IMR-90 (cell line): ENCODE results near the gene ARSB. TPM values are rescaled to one million over a fixed set of nuclear protein-coding genes. Genes with fewer than 3 reads are reported as not detected.
A peak's percentile ranks its signal among the peaks of the same experiment; 100 is the strongest.

ENCODE experiments used
- ATAC-seq: fragments of 200-7000 bp; cut with Tn5 transposase; 2 replicates; pipeline ENCODE4 v1.9.1; 2020; ENCODE audit warnings: low read depth, mild to moderate bottlenecking, moderate library complexity
- BruUV-seq: library from RNA; stranded (reverse); fragments of 400-500 nt; replicated peaks from 2 replicates; lab custom pipeline; 2021; lab: Mats Ljungman, UMichigan
- CTCF ChIA-PET: fragments of 300-600 bp; formaldehyde crosslinking; extraction: SDS; loops from one replicate; lab custom pipeline; 2021; ENCODE audit warnings: antibody characterized with exemption; lab: Yijun Ruan, JAX
- POLR2A ChIA-PET: fragments of 300-600 bp; sonication (Branson Sonifier 250); formaldehyde crosslinking; loops from one replicate; lab custom pipeline; 2022; ENCODE audit warnings: antibody characterized with exemption; ENCODE audit not compliant: unreplicated experiment; lab: Charles Lee
- DNase-seq: peaks from one replicate; pipeline ENCODE4 v3.0.0; 2013
- H2AFZ ChIP-seq: replicated peaks from 2 replicates; pipeline ENCODE3; 2013; ENCODE audit warnings: low read length, mild to moderate bottlenecking; ENCODE audit not compliant: poor library complexity
- H2AK5ac ChIP-seq: 2 replicates; pipeline ENCODE4 v1.6.1; 2013; ENCODE audit warnings: low read depth, low read length, inconsistent platforms
- H2AK9ac ChIP-seq: replicated peaks from 2 replicates; pipeline ENCODE3; 2013; ENCODE audit warnings: mild to moderate bottlenecking, low read depth, low read length, moderate library complexity; ENCODE audit not compliant: poor library complexity
- H2BK120ac ChIP-seq: 2 replicates; pipeline ENCODE4 v1.6.1; 2013; ENCODE audit warnings: low read depth, low read length, inconsistent platforms
- H2BK15ac ChIP-seq: 3 replicates; pipeline ENCODE4 v1.6.1; 2013; ENCODE audit warnings: low read depth, low read length, inconsistent platforms
- H2BK20ac ChIP-seq: 2 replicates; pipeline ENCODE4 v1.6.1; 2013; ENCODE audit warnings: low read depth, mild to moderate bottlenecking, inconsistent platforms, low read length, moderate library complexity
- H2BK5ac ChIP-seq: 2 replicates; pipeline ENCODE4 v1.6.1; 2013; ENCODE audit warnings: mild to moderate bottlenecking, low read depth, low read length, inconsistent platforms; ENCODE audit not compliant: poor library complexity, severe bottlenecking
- H3K14ac ChIP-seq: replicated peaks from 2 replicates; pipeline ENCODE4 v1.6.1; 2013; ENCODE audit warnings: low read depth, low read length, inconsistent platforms
- H3K18ac ChIP-seq: 2 replicates; pipeline ENCODE4 v1.6.1; 2013; ENCODE audit warnings: low read depth, low read length, control low read depth
- H3K23ac ChIP-seq: 2 replicates; pipeline ENCODE4 v1.6.1; 2013; ENCODE audit warnings: low read depth, low read length, inconsistent platforms
- H3K27ac ChIP-seq: 2 replicates; pipeline ENCODE4 v1.5.1; 2013; ENCODE audit warnings: mild to moderate bottlenecking, control low read depth, low read length; ENCODE audit not compliant: insufficient read depth
- H3K27me3 ChIP-seq: 2 replicates; pipeline ENCODE4 v1.6.1; 2013; ENCODE audit warnings: low read length; ENCODE audit not compliant: control insufficient read depth, insufficient read depth
- H3K36me3 ChIP-seq: 2 replicates; pipeline ENCODE4 v1.6.1; 2013; ENCODE audit warnings: low read length, mixed read lengths; ENCODE audit not compliant: control insufficient read depth, insufficient read depth
- H3K4ac ChIP-seq: 2 replicates; pipeline ENCODE4 v1.6.1; 2013; ENCODE audit warnings: low read depth, low read length, inconsistent platforms
- H3K4me1 ChIP-seq: 2 replicates; pipeline ENCODE4 v1.6.1; 2013; ENCODE audit warnings: low read length, mixed read lengths; ENCODE audit not compliant: control insufficient read depth, insufficient read depth
- H3K4me2 ChIP-seq: 2 replicates; pipeline ENCODE4 v1.6.1; 2013; ENCODE audit warnings: low read depth, mild to moderate bottlenecking, control low read depth, low read length, moderate library complexity
- H3K4me3 ChIP-seq: 2 replicates; pipeline ENCODE4 v1.5.1; 2013; ENCODE audit warnings: low read depth, mild to moderate bottlenecking, control low read depth, low read length, moderate library complexity; ENCODE audit not compliant: insufficient read depth
- H3K56ac ChIP-seq: 2 replicates; pipeline ENCODE4 v1.6.1; 2013; ENCODE audit warnings: low read length, inconsistent platforms; ENCODE audit not compliant: insufficient read depth; ENCODE audit errors: extremely low read depth
- H3K79me1 ChIP-seq, 2 experiments: 2 replicates each; pipeline ENCODE4 v1.6.1; 2013; ENCODE audit warnings: low read length in 2 of 2, inconsistent platforms in 1 of 2, low read depth in 1 of 2
- H3K9ac ChIP-seq: 2 replicates; pipeline ENCODE4 v1.6.1; 2013; ENCODE audit warnings: low read depth, low read length, control low read depth
- H3K9me1 ChIP-seq: 2 replicates; pipeline ENCODE4 v1.6.1; 2013; ENCODE audit warnings: low read length, inconsistent platforms; ENCODE audit not compliant: insufficient read depth
- H3K9me3 ChIP-seq: 2 replicates; pipeline ENCODE4 v1.6.1; 2013; ENCODE audit warnings: low read length; ENCODE audit not compliant: control insufficient read depth, insufficient read depth
- H4K20me1 ChIP-seq: 2 replicates; pipeline ENCODE4 v1.6.1; 2013; ENCODE audit warnings: low read length, inconsistent platforms; ENCODE audit not compliant: insufficient read depth
- H4K5ac ChIP-seq: 2 replicates; pipeline ENCODE4 v1.6.1; 2013; ENCODE audit warnings: mild to moderate bottlenecking, low read depth, low read length, control low read depth
- H4K8ac ChIP-seq, 2 experiments: 2 replicates each; pipeline ENCODE4 v1.6.1; 2013; ENCODE audit warnings: low read depth in 2 of 2, low read length in 2 of 2, control low read depth in 1 of 2, inconsistent platforms in 1 of 2
- H4K91ac ChIP-seq: 2 replicates; pipeline ENCODE4 v1.6.1; 2013; ENCODE audit warnings: low read depth, low read length, inconsistent platforms; ENCODE audit not compliant: insufficient read depth
- BHLHE40 ChIP-seq: fragments of 150-350 bp; IDR thresholded peaks from 2 replicates; pipeline ENCODE4 v1.6.1; 2016; ENCODE audit warnings: mild to moderate bottlenecking, low read depth, low read length
- CEBPB ChIP-seq: IDR thresholded peaks from 2 replicates; pipeline ENCODE4 v1.6.1; 2012; ENCODE audit warnings: low read depth, low read length, improper control_type of control experiment
- CHD1 ChIP-seq: IDR thresholded peaks from 2 replicates; pipeline ENCODE4 v1.6.1; 2012; ENCODE audit warnings: low read depth, low read length, improper control_type of control experiment
- CTCF ChIP-seq: conservative IDR thresholded peaks from 2 replicates; pipeline ENCODE4 v1.5.1; 2012; ENCODE audit warnings: mild to moderate bottlenecking, low read depth, low read length, improper control_type of control experiment
- ELK1 ChIP-seq: fragments of 150-350 bp; IDR thresholded peaks from 2 replicates; pipeline ENCODE4 v1.6.1; 2016; ENCODE audit warnings: low read depth, mild to moderate bottlenecking, low read length, moderate library complexity, borderline replicate concordance
- FOS ChIP-seq: fragments of 150-350 bp; IDR thresholded peaks from 2 replicates; pipeline ENCODE4 v1.6.1; 2016; ENCODE audit warnings: low read depth, low read length
- MAZ ChIP-seq: IDR thresholded peaks from 2 replicates; pipeline ENCODE4 v1.6.1; 2012; ENCODE audit warnings: low read depth, mild to moderate bottlenecking, low read length, improper control_type of control experiment, moderate library complexity, borderline replicate concordance
- MXI1 ChIP-seq: IDR thresholded peaks from 2 replicates; pipeline ENCODE4 v1.6.1; 2012; ENCODE audit warnings: low read depth, mild to moderate bottlenecking, low read length, moderate library complexity, borderline replicate concordance
- POLR2A ChIP-seq: IDR thresholded peaks from 2 replicates; pipeline ENCODE4 v1.6.1; 2012; ENCODE audit warnings: mild to moderate bottlenecking, low read depth, low read length
- RCOR1 ChIP-seq: IDR thresholded peaks from 2 replicates; pipeline ENCODE4 v1.6.1; 2012; ENCODE audit warnings: mild to moderate bottlenecking, low read length, improper control_type of control experiment; ENCODE audit not compliant: insufficient replicate concordance
- RFX5 ChIP-seq: IDR thresholded peaks from 2 replicates; pipeline ENCODE4 v1.8.0; 2012; ENCODE audit warnings: low read depth, mild to moderate bottlenecking, low read length, moderate library complexity
- SMC3 ChIP-seq: fragments of 150-350 bp; IDR thresholded peaks from 2 replicates; pipeline ENCODE4 v1.6.1; 2016; ENCODE audit warnings: low read depth, mild to moderate bottlenecking, antibody characterized with exemption, low read length, moderate library complexity
- WGBS, 2 experiments: methylation state at CpG; one replicate each; pipeline versions ENCODE4 v1.1.5 to v1.1.7; 2013; ENCODE audit warnings: missing lambda C conversion rate in 2 of 2; ENCODE audit not compliant: insufficient read length in 1 of 2; ENCODE audit errors: extremely low coverage in 2 of 2; 5-methylcytosine and 5-hydroxymethylcytosine counted together
- dilution Hi-C: fragments of 300-500 bp; cut with HindIII; formaldehyde crosslinking; loops from one replicate; pipeline ENCODE4 v1.14.3; 2018; ENCODE audit warnings: low sequenced_read_pairs; ENCODE audit not compliant: unreplicated experiment
- in situ Hi-C: fragments of 300-500 bp; cut with MboI; formaldehyde crosslinking; loops from 3 replicates; pipeline ENCODE4 v1.14.3; 2019; ENCODE audit warnings: low sequenced_read_pairs, inconsistent platforms, mixed read lengths
- intact Hi-C: fragments of 100-400 bp; cut with micrococcal nuclease; formaldehyde crosslinking; loops from 2 replicates; pipeline ENCODE4 v1.10.0; 2022
- polyA plus RNA-seq, 3 experiments: library from polyadenylated mRNA; depleted of rRNA; stranded (reverse); fragments of >200 nt; gene quantifications; 2 replicates each; pipeline ENCODE4 v1.2.3, GENCODE V29; 2012; ENCODE audit warnings: low replicate concordance in 1 of 3
- total RNA-seq: library from RNA; depleted of rRNA; stranded (reverse); fragments of >200 nt; gene quantifications from 2 replicates; pipeline ENCODE4 v1.2.3, GENCODE V29; 2012
- TF ChIP-seq, protein P1 (sequence below): fragments of 150-350 bp; IDR thresholded peaks from 2 replicates; pipeline ENCODE4 v1.6.1; 2017; ENCODE audit warnings: mild to moderate bottlenecking, antibody characterized with exemption, low read length, low read depth

ARSB gene
- total and polyA plus RNA-seq, 2 of the 4 experiments (the other 2 are of a cell fraction): 16.0 to 16.3 TPM

GRCh38 chr5:78837836-78838235 is 147.3 kb downstream of the ARSB start:
- POLR2A ChIA-PET: no interaction called here
- H2AK5ac ChIP-seq: no peak overlapping the region
- H3K23ac ChIP-seq: no peak overlapping the region
- H3K9ac ChIP-seq: no peak overlapping the region
- no peak overlapping the region for H4K5ac ChIP-seq
- 77% methylated on average over 5 of the region's 5 CpGs; no CpG with 5 or more reads in 1 of the 2 experiments for WGBS, 2 experiments
- H3K27ac ChIP-seq: no peak overlapping the region
- no peak overlapping the region for H3K4me3 ChIP-seq
- no peaks in the 10 kb centered on the region for H3K9me1 ChIP-seq
- no peaks in the 10 kb centered on the region for H3K9me3 ChIP-seq
- no peak overlapping the region for H3K4me2 ChIP-seq
- no peak overlapping the region for H2BK15ac ChIP-seq
- H2BK20ac ChIP-seq: no peak overlapping the region
- H2BK5ac ChIP-seq: no peak overlapping the region
- no peak overlapping the region for H3K18ac ChIP-seq
- CTCF ChIA-PET: no interaction called here
- no TSS peak for BruUV-seq
- H3K4ac ChIP-seq: no peak overlapping the region
- dilution Hi-C loops (no loop called here), intact Hi-C loops (loop anchor here (10.0 kb wide), 1 partner anchor 47 kb away; no protein-coding TSS in a partner anchor), in situ Hi-C loops (no loop called here)
- no peak overlapping the region for H2BK120ac ChIP-seq
- no peak overlapping the region for H4K91ac ChIP-seq
- no peaks in the 10 kb centered on the region; a peak in 1 of 4 replicates for H3K79me1 ChIP-seq
- no peaks in the 10 kb centered on the region for H4K20me1 ChIP-seq
- ATAC-seq (no peak), DNase-seq (peak; percentile 33)
- H3K56ac ChIP-seq: no peak overlapping the region
- H3K4me1 ChIP-seq: peaks cover 4% of the 10 kb centered on the region
- H2AK9ac ChIP-seq: no peak overlapping the region
- H3K27me3 ChIP-seq: no peaks in the 10 kb centered on the region
- TF ChIP-seq RCOR1 (no peak), SMC3 (no peak), RFX5 (no peak), CTCF (no peak), CHD1 (no peak), MXI1 (no peak), ELK1 (no peak), POLR2A (no peak), FOS (no peak), CEBPB (no peak), BHLHE40 (no peak), MAZ (no peak)
- TF ChIP-seq, protein P1, sequence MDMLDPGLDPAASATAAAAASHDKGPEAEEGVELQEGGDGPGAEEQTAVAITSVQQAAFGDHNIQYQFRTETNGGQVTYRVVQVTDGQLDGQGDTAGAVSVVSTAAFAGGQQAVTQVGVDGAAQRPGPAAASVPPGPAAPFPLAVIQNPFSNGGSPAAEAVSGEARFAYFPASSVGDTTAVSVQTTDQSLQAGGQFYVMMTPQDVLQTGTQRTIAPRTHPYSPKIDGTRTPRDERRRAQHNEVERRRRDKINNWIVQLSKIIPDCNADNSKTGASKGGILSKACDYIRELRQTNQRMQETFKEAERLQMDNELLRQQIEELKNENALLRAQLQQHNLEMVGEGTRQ: no peak
- no peak overlapping the region for H2AFZ ChIP-seq
- H3K14ac ChIP-seq: no peak overlapping the region
- H3K36me3 ChIP-seq: no peaks in the 10 kb centered on the region
- H4K8ac ChIP-seq: no peak overlapping the region
